HepG2 (cell line): Measurements from ENCODE around the gene TMEM187.

Experiments used
- ATF3 ChIP-seq: sonication (generic); formaldehyde crosslinking; IDR thresholded peaks from 2 replicates; pipeline ENCODE4 v1.4.0; 2020; ENCODE audit warnings: missing genetic modification reagents
- EZH2 ChIP-seq: conservative IDR thresholded peaks from 2 replicates; pipeline ENCODE4 v1.6.1; 2012; ENCODE audit warnings: mild to moderate bottlenecking, low read depth, low read length, moderate library complexity
- MAX ChIP-seq: IDR thresholded peaks from 2 replicates; pipeline ENCODE4 v1.6.1; 2012; ENCODE audit warnings: inconsistent platforms
- RAD51 ChIP-seq: fragments of 450-650 bp; IDR thresholded peaks from 2 replicates; pipeline ENCODE4 v1.6.1; 2016; ENCODE audit warnings: borderline replicate concordance
- SAFB2 ChIP-seq: sonication (generic); formaldehyde crosslinking; IDR thresholded peaks from 2 replicates; pipeline ENCODE4 v1.5.1; 2020; ENCODE audit warnings: missing genetic modification reagents, low read depth, mild to moderate bottlenecking, borderline replicate concordance
- SMAD3 ChIP-seq: sonication (generic); formaldehyde crosslinking; IDR thresholded peaks from 2 replicates; pipeline ENCODE4 v1.4.0; 2020; ENCODE audit warnings: missing genetic modification reagents
- TBX3 ChIP-seq: fragments of 450-650 bp; IDR thresholded peaks from 2 replicates; pipeline ENCODE4 v1.6.1; 2017; ENCODE audit warnings: antibody characterized with exemption, mild to moderate bottlenecking, inconsistent platforms, borderline replicate concordance
- ZBTB33 ChIP-seq: sonication (generic); formaldehyde crosslinking; IDR thresholded peaks from 2 replicates; pipeline ENCODE4 v1.4.0; 2020; ENCODE audit warnings: missing genetic modification reagents

DNA sequence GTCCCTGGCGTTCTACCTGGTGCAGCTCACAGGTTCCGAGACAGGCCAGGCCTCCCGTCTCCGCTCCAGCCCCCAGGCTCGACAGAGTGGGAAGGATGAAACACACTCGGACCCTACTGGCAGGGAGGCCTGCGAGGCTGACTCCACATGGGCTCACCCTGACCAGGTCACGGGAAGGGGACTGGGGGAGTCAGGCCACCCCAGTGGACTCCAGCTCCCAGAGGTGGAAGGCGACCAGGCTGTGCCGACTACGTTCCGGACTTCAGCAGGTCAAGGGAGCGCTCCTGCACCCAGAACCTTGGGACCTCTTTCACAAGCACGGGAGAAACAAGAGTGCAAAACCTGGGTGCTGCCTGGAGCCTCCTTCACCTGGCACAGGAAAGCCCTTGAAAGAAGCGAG is 51.7 kb downstream of the TMEM187 start:
- TF ChIP-seq SAFB2 (CRISPR knock-in tag) (no peak), EZH2 (no peak), TBX3 (no peak), ATF3 (CRISPR knock-in tag) (no peak), RAD51 (no peak), MAX (no peak), SMAD3 (no peak), ZBTB33 (no peak)
